B cell (primary cell): Measurements from ENCODE around the gene AFTPH.

Source experiments
- EZH2 ChIP-seq: IDR thresholded peaks from 2 replicates; pipeline ENCODE4 v1.6.1; 2012; ENCODE audit warnings: borderline replicate concordance, low read depth, mild to moderate bottlenecking, moderate library complexity, low read length; ENCODE audit not compliant: insufficient read depth, poor library complexity, severe bottlenecking
- TF ChIP-seq, protein P1 (sequence below): fragments of 200-600 bp; IDR thresholded peaks from one replicate; pipeline ENCODE4 v1.8.0; 2022; ENCODE audit warnings: antibody characterized with exemption, mild to moderate bottlenecking

DNA sequence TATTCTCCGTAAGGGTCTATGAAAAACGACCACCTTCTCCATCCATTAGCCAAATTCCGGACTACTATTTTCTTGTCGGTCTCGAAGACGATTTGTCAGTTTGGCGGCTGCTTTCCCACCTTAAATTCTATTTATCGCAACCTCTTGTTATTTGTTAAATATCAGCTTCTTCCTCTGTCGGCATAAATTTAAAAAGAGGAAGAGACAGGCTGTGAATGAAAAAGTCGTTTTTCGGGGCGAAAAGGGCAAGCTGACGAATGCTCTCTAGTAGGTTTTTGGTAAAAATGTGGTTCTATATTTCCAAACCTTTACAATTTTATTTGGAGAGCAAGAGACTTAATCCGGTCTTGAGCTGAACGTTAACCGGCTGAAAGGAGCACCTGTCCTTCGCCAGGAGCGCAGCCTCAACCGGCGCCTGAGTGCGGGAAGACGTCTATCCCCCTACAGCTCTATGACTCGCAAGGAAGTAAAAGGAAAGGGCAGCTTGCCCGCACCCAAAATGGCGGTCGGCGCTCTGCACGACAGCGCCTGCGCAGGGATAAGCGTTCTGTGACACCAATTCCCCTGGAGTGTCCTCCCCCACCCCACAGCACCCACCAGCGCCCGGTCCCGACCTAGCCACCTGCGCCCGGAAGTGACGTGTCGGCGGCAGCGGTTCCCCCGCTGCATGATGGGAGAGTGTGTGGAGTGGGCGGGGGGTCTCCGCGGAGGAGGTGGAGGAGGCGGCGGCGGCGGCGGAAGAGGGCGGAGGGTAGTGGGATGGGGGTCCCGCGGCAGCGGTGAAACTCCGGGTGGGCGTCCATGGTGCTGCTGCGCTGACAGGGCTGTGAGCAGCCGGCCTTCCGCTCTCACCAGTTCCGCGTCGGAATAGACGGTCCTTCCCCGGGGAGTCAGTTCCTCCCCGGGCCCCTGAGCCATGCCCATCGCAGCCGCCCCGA, at the start of gene AFTPH:
- TF ChIP-seq EZH2 = no peak
- TF ChIP-seq, protein P1, sequence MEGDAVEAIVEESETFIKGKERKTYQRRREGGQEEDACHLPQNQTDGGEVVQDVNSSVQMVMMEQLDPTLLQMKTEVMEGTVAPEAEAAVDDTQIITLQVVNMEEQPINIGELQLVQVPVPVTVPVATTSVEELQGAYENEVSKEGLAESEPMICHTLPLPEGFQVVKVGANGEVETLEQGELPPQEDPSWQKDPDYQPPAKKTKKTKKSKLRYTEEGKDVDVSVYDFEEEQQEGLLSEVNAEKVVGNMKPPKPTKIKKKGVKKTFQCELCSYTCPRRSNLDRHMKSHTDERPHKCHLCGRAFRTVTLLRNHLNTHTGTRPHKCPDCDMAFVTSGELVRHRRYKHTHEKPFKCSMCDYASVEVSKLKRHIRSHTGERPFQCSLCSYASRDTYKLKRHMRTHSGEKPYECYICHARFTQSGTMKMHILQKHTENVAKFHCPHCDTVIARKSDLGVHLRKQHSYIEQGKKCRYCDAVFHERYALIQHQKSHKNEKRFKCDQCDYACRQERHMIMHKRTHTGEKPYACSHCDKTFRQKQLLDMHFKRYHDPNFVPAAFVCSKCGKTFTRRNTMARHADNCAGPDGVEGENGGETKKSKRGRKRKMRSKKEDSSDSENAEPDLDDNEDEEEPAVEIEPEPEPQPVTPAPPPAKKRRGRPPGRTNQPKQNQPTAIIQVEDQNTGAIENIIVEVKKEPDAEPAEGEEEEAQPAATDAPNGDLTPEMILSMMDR = no peak
